ENCODE results near the gene CELF1. TPM values are rescaled to one million over a fixed set of nuclear protein-coding genes. Genes with fewer than 3 reads are reported as not detected.

The CELF1 gene
- total and polyA plus RNA-seq, 2 of the 13 experiments (the other 11 are each of a cell fraction or from before 2014, with no cell fraction given) = 69.0 to 80.1 TPM

DNA sequence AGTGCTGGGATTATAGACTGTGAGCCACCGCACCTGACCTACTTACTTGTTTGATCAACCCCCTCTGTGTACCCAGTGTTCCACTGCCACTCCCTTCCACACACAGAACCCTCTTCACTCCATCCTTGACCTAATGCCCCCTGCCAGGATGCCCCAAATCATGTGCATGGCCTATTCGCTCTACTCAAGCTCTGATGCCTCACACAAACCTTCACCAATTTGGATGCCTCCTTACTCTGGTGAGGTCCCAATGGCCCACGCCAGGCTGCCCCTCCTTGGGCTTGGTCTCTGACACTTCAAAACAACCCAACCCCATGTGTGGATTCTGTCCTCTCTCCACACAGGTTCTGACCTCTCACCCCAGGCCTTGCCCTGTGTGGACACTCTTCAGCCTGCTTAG lies 117.2 kb downstream of the CELF1 start (continued):
- TF ChIP-seq, protein P1, sequence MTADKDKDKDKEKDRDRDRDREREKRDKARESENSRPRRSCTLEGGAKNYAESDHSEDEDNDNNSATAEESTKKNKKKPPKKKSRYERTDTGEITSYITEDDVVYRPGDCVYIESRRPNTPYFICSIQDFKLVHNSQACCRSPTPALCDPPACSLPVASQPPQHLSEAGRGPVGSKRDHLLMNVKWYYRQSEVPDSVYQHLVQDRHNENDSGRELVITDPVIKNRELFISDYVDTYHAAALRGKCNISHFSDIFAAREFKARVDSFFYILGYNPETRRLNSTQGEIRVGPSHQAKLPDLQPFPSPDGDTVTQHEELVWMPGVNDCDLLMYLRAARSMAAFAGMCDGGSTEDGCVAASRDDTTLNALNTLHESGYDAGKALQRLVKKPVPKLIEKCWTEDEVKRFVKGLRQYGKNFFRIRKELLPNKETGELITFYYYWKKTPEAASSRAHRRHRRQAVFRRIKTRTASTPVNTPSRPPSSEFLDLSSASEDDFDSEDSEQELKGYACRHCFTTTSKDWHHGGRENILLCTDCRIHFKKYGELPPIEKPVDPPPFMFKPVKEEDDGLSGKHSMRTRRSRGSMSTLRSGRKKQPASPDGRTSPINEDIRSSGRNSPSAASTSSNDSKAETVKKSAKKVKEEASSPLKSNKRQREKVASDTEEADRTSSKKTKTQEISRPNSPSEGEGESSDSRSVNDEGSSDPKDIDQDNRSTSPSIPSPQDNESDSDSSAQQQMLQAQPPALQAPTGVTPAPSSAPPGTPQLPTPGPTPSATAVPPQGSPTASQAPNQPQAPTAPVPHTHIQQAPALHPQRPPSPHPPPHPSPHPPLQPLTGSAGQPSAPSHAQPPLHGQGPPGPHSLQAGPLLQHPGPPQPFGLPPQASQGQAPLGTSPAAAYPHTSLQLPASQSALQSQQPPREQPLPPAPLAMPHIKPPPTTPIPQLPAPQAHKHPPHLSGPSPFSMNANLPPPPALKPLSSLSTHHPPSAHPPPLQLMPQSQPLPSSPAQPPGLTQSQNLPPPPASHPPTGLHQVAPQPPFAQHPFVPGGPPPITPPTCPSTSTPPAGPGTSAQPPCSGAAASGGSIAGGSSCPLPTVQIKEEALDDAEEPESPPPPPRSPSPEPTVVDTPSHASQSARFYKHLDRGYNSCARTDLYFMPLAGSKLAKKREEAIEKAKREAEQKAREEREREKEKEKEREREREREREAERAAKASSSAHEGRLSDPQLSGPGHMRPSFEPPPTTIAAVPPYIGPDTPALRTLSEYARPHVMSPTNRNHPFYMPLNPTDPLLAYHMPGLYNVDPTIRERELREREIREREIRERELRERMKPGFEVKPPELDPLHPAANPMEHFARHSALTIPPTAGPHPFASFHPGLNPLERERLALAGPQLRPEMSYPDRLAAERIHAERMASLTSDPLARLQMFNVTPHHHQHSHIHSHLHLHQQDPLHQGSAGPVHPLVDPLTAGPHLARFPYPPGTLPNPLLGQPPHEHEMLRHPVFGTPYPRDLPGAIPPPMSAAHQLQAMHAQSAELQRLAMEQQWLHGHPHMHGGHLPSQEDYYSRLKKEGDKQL (CRISPR knock-in tag; IDR thresholded peaks at IDR 0.05; ENCODE audit: low read depth) = no peak
- TF ChIP-seq NR2F2 (IDR thresholded peaks at IDR 0.05; ENCODE audit: borderline replicate concordance, low read depth) = peak; percentile 86; the same call in 1 of the 2 replicates
- TF ChIP-seq, protein P2, sequence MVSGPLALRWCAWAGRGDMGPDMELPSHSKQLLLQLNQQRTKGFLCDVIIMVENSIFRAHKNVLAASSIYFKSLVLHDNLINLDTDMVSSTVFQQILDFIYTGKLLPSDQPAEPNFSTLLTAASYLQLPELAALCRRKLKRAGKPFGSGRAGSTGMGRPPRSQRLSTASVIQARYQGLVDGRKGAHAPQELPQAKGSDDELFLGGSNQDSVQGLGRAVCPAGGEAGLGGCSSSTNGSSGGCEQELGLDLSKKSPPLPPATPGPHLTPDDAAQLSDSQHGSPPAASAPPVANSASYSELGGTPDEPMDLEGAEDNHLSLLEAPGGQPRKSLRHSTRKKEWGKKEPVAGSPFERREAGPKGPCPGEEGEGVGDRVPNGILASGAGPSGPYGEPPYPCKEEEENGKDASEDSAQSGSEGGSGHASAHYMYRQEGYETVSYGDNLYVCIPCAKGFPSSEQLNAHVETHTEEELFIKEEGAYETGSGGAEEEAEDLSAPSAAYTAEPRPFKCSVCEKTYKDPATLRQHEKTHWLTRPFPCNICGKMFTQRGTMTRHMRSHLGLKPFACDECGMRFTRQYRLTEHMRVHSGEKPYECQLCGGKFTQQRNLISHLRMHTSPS (CRISPR knock-in tag; IDR thresholded peaks at IDR 0.05; ENCODE audit: low read depth) = peak; percentile 87
- no peak for TF ChIP-seq NPAS2 (CRISPR knock-in tag; IDR thresholded peaks at IDR 0.05; ENCODE audit: borderline replicate concordance)
- TF ChIP-seq TAF1 (CRISPR knock-in tag; IDR thresholded peaks at IDR 0.05) = no peak
- TF ChIP-seq KDM6A (CRISPR knock-in tag; IDR thresholded peaks at IDR 0.05; ENCODE audit: low read depth) = 0 out of 2 replicates have a peak, but pooled peaks have one; percentile 19
- TF ChIP-seq, protein P3, sequence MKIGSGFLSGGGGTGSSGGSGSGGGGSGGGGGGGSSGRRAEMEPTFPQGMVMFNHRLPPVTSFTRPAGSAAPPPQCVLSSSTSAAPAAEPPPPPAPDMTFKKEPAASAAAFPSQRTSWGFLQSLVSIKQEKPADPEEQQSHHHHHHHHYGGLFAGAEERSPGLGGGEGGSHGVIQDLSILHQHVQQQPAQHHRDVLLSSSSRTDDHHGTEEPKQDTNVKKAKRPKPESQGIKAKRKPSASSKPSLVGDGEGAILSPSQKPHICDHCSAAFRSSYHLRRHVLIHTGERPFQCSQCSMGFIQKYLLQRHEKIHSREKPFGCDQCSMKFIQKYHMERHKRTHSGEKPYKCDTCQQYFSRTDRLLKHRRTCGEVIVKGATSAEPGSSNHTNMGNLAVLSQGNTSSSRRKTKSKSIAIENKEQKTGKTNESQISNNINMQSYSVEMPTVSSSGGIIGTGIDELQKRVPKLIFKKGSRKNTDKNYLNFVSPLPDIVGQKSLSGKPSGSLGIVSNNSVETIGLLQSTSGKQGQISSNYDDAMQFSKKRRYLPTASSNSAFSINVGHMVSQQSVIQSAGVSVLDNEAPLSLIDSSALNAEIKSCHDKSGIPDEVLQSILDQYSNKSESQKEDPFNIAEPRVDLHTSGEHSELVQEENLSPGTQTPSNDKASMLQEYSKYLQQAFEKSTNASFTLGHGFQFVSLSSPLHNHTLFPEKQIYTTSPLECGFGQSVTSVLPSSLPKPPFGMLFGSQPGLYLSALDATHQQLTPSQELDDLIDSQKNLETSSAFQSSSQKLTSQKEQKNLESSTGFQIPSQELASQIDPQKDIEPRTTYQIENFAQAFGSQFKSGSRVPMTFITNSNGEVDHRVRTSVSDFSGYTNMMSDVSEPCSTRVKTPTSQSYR (CRISPR knock-in tag; IDR thresholded peaks at IDR 0.05; ENCODE audit: borderline replicate concordance) = peak; percentile 32; the same call in 1 of the 2 replicates
- TF ChIP-seq RBM39 (IDR thresholded peaks at IDR 0.05; ENCODE audit: low read depth, low read length, poor library complexity, severe bottlenecking) = no peak
- no peak for TF ChIP-seq FLYWCH1 (CRISPR knock-in tag; IDR thresholded peaks at IDR 0.05)
- TF ChIP-seq ZNF563 (CRISPR knock-in tag; IDR thresholded peaks at IDR 0.05) = 0 out of 2 replicates have a peak, but pooled peaks have one; percentile 21
- TF ChIP-seq RARA (CRISPR knock-in tag; IDR thresholded peaks at IDR 0.05) = peak; percentile 94
- TF ChIP-seq TCF7L2 (IDR thresholded peaks at IDR 0.05; ENCODE audit: low read depth, low read length) = no peak
- TF ChIP-seq ZC3H13 (CRISPR knock-in tag; IDR thresholded peaks at IDR 0.05) = no peak
- peak; percentile 45; the same call in 1 of the 2 replicates for TF ChIP-seq HDAC1 (CRISPR knock-in tag; IDR thresholded peaks at IDR 0.05)
- no peak for TF ChIP-seq ATF7 (IDR thresholded peaks at IDR 0.05)
- no peak for TF ChIP-seq ATF7 (CRISPR knock-in tag; IDR thresholded peaks at IDR 0.05)
- TF ChIP-seq, protein P4, sequence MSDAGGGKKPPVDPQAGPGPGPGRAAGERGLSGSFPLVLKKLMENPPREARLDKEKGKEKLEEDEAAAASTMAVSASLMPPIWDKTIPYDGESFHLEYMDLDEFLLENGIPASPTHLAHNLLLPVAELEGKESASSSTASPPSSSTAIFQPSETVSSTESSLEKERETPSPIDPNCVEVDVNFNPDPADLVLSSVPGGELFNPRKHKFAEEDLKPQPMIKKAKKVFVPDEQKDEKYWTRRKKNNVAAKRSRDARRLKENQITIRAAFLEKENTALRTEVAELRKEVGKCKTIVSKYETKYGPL (CRISPR knock-in tag; IDR thresholded peaks at IDR 0.05) = no peak
- no peak for TF ChIP-seq KDM2A (CRISPR knock-in tag; IDR thresholded peaks at IDR 0.05; ENCODE audit: borderline replicate concordance, low read depth)
